Cardiac septum (tissue), 1 donor: Measurements from ENCODE around the gene TNP1. TPM values are rescaled to one million over a fixed set of nuclear protein-coding genes. Genes with fewer than 3 reads are reported as not detected.
A peak's percentile ranks its signal among the peaks of the same experiment; 100 is the strongest.

Source experiments
- DNase-seq: peaks from one replicate; pipeline ENCODE4 v3.0.0-alpha.2; 2020; ENCODE audit warnings: low spot score
- intact Hi-C: fragments of 100-400 bp; cut with DNase I; formaldehyde crosslinking; loops from one replicate; pipeline ENCODE4 v1.14.0; 2022
- long read RNA-seq: library from polyadenylated mRNA; unstranded; transcript quantifications from one replicate; pipeline ENCODE4 v2.0.0, GENCODE V29; 2021
- total RNA-seq: library from RNA; stranded (reverse); fragmentation: NEBNext Ultra II Directional; extraction: Animal tissue kit (Norgen Biotek cat#: 25700); gene quantifications from one replicate; pipeline ENCODE4 v1.2.1, GENCODE V29; 2021
- donor health status: DM: no; HTN: no; CAD: no.

Gene TNP1, protein sequence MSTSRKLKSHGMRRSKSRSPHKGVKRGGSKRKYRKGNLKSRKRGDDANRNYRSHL
- not detected for total RNA-seq
- long read RNA-seq, result 0 reads

DNA sequence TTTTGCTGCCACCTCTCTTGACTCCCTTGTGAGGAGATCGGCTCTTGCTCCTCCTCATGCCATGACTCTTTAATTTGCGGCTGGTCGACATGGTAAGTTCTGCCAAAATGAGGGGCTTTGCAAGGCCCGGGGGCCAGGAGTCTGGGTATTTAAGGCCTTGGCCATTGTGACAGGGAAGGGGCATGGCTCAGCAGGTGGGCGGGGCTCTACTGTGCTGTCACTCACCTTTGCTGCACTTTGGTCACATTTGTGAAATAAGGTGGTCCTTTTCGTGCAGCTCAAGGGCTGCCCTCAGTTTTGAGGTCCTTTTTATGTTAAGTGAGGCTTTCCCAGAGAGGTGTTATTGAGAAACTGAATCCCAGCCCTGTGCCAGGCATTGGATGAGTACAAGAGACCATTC is at the start of gene TNP1:
Gene TNP1, minus strand, starts transcription at position 121 of the 400 bp plus-strand sequence. Its CDS starts 30 bp downstream, at position 91.
- DNase-seq, result no peak
- intact Hi-C loops, result no loop called here

DNA sequence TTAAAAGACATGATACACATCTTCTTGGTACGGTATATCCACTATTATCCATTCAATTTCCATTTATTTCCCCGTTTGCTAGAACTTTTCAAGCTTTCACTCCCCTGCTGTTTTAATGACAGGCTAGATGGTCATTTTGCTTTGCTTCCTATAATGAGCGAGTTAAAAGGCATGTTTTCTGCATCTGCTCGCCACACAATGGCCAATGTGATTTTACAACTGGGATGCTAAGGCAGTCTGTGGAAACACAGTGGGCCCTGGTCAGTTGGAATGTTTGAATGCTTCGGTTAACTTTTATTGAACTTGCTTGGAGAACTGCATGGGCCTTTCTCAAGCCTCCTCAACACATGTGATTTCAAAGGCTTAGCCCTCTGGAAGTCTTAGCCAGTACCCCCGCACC is 48.4 kb upstream of the TNP1 start:
- DNase-seq, result no peak
- intact Hi-C loops, result no loop called here

DNA sequence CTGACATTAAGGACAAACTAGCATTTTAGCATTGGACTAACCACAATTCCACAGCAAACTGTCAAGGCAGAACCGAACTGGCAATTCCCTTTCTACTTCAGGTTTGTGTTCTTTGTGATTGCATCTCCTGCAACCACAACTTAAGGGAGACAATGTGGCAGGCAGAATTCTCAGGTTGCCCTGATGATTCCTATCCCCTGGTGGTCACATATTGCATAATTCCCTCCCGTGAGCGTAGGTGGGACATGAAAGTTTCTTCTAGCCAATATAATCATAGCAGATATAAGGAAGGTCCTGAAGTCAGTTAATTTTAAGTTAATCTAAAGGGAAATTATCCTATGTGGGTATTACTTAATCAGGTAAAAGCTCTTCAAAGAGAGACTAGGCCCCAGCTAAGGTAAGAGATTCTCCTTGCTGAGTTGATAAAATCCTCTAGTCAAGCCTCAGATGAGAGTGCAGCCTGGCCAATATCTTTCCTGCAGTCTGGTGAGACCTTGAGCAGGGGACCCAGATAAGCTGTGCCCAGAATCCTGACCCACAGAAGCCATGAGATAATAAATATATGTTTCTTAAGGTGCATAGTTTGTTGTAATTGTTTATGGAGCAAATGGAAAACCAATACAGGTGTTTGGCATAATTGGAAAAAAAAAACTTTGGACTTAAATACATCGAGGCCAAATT is 45.9 kb upstream of the TNP1 start:
- intact Hi-C loops, result no loop called here

DNA sequence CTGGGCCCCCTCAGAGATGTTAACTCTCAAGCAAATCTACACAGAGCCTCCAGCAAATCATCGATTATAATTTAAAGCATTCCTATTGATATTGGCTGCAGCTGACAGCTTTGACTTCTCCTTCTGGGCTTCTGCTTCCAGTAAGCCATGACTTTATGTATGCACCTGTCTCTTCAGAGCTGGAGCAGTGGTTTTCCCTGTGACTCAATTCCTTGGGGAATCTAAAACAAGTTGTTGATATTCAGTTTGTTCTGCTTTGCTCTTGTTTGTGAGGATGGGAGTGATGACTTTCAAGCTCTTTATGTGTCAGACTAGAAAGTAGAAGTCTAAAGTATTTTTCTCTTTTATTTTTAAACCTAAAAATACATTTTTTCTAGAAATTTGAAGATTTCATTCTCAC is 45.1 kb upstream of the TNP1 start:
- intact Hi-C loops, result no loop called here

More for the DNA sequence above, 45.9 kb upstream of the TNP1 start:
- DNase-seq, result no peak

DNA sequence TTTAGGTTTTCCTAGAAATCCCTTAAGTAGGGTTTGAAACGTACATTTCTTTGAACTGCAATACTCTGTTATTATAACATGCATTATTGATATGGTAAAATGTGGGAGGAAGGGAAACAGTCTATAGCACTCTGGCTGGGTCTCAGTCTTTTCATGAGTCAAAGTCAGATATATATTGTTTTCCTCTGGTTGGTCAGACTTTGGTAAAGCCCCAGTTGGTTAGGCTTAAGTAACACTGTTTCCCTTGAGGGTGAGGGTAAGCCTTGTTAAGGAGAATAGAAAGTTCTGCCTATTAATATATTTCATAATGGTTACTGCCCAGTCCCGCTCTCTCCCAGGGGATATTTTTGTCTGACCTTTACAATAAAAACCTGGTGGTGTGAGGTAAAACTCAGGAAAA is 44.7 kb upstream of the TNP1 start:
- intact Hi-C loops, result no loop called here

More for the DNA sequence above, 45.1 kb upstream of the TNP1 start:
- no peak for DNase-seq

DNA sequence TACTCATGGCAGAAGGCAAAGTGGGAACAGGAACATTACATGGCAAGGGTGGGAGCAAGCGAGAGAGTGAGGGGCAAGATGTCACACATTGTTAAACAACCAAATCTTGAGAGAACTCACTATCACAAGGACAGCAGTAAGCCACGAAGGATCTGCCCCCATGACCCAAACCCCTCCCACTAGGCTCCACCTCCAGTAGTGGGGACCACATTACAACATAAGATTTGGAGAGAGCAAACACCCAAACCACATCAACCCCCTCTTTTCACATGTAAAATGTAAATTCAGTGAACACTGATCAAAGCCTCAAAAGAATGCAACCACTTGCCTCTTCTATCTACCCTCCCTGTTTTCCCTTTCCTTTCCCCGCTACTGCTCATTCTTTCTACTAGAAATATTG is 43.6 kb upstream of the TNP1 start:
- peak; percentile 10 for DNase-seq
- intact Hi-C loops, result no loop called here

More for the DNA sequence above, 44.7 kb upstream of the TNP1 start:
- no peak for DNase-seq

DNA sequence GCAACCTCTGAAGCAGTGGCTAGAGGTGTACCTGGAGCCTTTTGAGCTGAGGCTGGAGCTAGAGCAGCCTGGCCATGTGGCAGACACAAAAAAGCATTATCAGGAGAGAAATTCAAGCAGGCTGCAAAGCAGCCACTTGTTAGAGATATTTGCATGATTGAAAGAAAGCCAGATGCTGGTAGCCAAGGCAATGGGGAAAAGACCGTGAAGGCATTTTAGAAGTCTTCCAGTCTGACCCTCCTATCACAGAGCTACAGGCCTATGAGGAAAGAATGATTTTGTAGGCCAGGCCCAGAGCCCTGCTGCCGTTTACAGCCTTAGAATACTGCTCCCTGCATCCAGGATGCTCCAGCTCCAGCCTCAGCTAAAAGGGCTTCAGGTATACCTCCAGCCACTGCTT is 41.4 kb upstream of the TNP1 start:
- no peak for DNase-seq
- intact Hi-C loops, result no loop called here

DNA sequence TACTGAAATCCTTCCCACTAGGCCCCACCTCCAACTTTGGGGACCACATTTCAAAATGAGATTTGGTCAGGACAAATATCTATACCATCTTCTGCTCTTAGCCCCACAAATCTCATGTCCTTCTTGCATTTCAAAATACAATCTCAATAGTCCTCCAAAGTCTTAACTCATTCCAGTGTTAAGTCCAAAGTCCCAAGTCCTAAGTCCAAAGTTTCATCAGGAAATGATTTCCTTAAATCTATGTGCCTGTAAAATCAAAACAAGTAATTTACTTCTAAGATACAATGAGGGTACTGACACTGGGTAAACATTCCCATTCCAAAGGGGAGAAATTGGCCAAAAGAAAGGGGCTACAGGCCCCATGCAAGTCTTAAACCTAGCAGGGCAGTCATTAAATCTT is 40.5 kb upstream of the TNP1 start:
- intact Hi-C loops, result no loop called here
- no peak for DNase-seq

DNA sequence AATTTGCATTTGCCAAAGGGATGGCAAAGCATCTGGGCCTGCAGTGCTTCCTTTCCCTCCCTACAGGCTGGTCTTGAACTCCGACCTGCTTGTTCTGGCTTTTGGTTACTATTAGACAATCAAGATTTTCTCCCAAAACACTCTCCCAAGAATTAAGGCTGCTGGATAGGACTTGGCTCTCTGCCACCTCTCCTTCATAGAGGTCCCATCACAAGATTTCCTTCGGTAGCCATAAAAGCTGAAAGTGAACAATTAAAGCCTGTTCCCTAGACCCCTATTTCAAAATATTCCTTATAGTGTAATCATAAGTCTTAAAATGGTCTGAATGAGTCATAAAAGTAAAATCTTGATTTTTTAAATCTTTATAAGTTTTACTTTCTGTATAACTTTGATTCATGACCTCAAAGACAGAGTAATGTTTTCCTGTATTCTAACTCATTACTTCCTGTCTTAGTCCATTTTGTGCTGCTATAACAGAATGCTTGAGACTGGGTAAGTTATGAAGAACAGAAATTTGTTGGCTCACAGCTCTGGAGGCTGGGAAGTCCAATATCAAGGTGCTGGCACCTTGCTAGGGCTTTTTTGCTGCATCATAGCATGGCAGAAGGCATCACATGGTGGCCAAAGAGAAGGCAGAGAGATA is 37.8 kb upstream of the TNP1 start:
- DNase-seq, result no peak
- intact Hi-C loops, result no loop called here

DNA sequence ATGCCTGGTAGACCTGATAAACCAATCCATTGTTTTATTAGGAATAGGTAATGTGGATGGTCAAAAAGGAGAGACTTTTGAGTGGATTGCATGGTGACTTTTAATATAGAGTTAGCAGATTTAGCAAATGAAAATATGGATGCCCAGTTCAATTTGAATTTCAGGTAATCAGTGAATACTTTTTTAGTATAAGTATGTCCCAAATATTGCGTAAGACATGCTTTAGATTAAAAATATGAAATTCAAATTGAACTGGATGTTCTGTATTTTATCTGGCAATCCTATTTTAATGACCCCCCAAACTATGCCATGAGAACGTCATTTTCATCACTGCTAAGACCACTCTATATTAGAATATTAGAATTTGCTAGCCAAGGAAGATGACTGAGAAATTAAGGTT is 30.3 kb upstream of the TNP1 start:
- intact Hi-C loops, result no loop called here
- no peak for DNase-seq

DNA sequence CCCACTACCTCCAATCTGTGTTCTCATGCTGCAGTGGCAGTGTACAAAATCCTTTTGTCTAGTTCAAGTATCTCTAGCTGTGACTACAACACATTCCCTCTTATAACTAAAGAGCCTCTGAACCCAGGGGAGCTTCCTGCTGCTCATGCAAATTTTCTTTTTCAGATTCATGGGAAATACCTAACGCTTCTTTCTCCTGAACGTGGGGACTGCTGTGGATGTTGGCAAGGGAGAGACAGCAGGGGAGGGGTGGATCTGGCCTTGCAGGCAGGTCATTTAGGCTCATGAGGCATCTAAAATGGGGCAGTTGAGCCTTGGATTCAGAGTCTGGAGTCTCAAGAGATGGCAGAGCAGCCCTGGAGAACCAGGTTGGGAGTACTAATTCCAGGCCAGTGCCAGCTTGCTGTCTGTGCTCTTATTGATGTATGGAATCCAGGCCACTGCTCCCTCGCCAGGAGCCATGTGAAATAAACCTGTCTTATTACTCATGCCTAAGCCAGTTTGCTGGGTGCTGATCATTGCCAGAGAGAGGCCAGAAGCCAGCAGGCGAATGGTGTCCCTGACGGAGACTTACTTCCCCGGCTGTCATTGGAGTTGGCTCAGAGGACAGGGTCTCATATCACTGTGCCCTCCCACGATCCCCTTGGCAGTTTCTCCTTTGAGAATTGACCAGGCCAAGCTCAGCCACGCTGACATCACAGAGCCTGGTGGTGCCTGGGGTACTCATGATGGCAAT is 29.2 kb upstream of the TNP1 start:
- intact Hi-C loops, result loop anchor here (1.0 kb wide), 1 partner anchor 116 kb away; no protein-coding TSS in a partner anchor
- no peak for DNase-seq

DNA sequence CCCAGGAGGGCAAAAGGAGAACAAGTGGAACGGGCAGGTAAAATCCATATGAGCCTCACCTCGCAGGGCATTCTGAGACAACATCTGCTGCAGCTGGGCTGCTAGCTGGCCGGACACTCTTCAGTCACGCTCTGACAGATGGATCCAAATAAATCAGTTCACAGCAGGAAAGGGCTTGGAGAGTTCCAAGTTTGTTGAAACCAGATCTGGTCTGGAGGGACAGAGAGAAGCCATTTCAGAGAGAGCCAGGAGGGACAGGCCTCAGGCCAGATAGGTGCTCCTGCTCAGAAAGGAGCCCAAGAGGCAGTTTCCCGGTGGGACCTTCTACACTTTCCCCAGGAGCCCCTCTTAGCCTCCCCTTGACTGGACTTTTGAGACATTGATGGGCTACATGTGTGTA is 28.2 kb upstream of the TNP1 start:
- no peak for DNase-seq
- intact Hi-C loops, result no loop called here

DNA sequence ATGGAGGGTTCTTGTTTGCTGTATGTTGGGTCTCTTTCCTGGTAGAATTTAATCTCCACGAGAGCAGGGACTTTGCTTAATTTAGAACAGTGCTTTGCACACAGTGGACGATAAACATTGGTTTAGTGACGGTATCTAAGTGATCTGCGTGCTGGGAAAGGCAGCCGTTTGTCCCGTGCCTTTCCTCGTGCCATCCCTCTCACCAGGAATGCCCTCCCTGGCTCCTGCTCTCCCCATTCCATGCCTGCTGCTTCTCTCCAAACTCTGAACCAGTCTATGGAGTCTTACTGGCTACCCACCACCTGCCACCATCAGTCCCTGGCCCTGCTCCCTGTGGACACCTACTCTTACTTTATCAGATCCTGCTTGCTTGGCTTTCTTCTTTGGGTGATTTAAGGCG is 27.3 kb upstream of the TNP1 start:
- intact Hi-C loops, result no loop called here
- DNase-seq, result no peak

DNA sequence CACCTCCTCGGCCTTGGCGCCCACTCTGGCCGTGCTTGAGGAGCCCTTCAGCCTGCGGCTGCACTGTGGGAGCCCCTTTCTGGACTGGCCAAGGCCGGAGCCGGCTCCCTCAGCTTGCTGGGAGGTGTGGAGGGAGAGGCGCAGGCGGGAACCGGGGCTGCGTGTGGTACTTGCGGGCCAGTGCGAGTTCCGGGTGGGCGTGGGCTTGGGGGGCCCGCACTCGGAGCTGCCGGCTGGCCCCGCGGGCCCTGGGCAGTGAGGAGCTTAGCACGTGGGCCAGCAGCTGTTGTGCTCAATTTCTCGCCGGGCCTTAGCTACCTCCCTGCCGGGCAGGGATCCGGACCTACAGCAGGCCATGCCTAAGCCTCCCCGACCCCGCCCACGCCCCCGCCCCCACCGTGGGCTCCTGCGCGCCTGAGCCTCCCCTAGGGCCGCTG is 25.3 kb upstream of the TNP1 start:
- intact Hi-C loops, result no loop called here

DNA sequence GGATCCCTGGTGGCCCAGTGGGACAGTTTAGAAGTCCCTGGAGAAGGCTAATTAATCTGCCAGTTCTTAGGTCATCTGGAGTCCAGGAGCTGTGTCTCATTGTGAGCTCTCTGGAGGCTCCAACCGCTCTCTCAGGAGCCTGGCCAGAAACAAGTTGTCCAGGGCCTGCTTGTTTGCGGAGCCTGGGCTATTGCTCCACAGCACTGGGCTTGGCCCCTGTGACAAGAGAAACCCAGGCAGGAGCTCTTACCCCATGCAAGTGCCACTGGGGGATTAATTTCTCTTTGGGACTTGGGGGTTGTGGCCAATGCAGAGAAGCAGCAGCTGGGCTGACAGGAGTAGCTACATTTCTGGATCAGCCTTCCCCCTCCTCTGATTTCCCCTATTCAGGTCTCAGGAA is 24.5 kb upstream of the TNP1 start:
- intact Hi-C loops, result loop anchor here (5.0 kb wide), 1 partner anchor 182 kb away; no protein-coding TSS in a partner anchor
- DNase-seq, result no peak

More for the DNA sequence above, 25.3 kb upstream of the TNP1 start:
- no peak for DNase-seq

DNA sequence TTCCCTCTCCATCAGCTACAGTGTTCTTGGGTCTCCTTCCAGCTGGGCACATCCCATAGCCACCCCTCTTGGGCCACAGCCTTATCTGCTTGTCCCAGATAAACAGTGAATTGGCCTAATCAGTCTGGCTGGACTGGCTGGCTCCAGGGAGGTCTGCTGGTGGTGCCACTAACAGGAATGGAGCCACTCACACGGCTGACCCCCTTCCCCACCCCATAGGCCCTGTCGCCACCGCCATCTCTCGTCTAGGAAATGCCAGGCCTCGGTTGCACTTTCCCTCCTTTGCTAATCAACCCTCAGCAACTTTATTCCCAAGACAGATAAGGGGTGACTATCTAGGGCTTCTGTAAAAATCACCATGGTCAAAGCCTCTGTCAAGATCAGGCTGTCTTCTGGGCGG is 23.0 kb upstream of the TNP1 start:
- intact Hi-C loops, result loop anchor here (5.0 kb wide), 1 partner anchor 181 kb away; no protein-coding TSS in a partner anchor
- DNase-seq, result no peak

DNA sequence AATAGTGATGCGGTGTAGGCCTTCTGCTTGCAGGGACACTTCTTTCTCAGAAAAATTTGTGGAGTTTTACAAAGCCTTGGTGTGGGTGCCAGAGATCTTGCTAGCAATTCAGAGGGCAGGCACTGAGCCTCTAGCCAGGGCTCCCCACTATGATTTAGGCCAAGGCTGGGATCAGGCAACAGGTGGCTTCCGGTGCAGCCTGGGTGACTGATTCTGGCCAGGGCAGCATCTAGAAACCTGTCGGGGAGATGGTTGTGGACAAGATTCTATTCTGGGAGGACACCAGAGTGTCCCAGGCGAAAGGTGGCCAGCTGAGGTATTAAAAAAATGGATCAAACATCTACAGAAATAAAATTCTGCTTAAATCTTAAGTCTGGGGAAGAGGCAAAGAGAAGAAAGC is 21.5 kb upstream of the TNP1 start:
- no peak for DNase-seq
- intact Hi-C loops, result loop anchor here (5.0 kb wide), 1 partner anchor 179 kb away; no protein-coding TSS in a partner anchor

DNA sequence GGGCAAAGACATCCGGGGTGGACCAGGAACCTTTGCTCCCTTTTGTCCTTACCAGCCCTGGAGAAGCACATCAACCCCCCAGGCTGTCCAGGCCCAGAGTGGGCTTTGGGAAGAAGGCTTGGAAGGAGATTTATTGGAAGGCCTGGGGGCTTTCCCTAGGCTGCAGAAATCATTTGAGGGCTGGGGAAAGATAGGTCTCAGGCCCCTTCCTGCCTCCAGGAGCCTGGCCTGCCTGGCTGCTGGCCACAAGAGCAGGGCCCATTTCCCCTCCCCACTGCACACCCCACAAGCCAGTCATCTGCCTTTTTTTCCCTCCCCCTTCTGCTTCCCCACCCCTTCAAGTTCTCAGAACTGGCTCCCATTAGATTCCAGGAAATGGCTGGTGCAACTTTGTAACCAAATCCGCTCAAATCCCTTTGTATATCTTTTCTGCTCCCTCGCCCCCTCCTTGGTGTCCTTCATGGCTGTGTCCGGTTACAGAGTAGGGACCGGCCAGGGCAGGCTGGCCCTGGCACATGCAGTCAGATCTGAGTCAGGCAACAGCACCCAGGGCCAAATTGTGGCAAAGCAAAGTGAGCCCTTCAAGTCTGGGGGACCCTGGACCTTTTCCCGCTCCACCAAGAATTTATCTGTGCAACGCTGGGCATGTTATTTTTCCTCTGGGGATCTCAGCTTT is 20.8 kb upstream of the TNP1 start:
- DNase-seq, result no peak
- intact Hi-C loops, result loop anchor here (5.0 kb wide), 1 partner anchor 178 kb away; no protein-coding TSS in a partner anchor

DNA sequence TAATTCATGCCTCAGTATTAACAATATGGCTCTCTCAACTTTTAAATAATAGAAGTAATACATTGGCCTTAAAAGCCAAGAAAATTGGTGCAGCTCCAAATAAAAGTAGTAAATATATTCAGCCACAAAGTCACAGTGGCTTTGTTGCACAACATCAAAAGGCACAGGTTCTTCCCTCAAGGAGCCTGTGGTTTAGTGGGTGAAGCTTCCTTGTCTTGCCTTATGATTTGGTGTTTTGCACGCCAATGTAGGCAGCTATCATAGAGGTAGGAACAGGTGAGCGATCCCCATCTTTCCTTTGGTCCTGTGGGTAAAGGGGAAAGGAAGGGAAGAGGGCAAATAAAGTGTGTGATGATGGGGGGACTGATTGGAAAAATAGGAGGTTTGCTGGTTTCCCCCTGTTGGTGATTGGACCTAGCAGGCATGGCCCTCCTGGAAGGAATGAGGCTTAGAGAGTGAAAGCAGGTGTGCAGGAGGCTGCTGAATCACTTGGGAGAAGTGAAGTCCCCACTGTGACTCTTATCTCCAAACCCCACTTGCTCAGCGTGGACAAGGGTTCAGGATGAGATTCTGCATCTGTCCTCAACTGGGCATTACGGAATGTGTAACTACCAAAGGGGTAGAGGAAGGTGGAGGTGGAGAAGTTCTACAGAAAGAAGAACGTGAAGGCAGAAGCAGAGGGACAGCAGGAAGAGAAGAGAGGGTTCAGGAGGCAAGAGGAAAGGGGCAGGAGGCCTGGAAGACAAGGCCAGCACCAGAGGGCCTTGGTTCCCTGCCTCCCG is 20.1 kb upstream of the TNP1 start:
- DNase-seq, result no peak

More for the DNA sequence above, 20.1 kb upstream of the TNP1 start:
- intact Hi-C loops, result loop anchor here (5.0 kb wide), 1 partner anchor 178 kb away; no protein-coding TSS in a partner anchor
